ENCODE results near the gene VCL. TPM values are rescaled to one million over a fixed set of nuclear protein-coding genes. Genes with fewer than 3 reads are reported as not detected.

Gene VCL
- total RNA-seq, 2 donors from 2014 or later = 99.9 to 179 TPM

DNA sequence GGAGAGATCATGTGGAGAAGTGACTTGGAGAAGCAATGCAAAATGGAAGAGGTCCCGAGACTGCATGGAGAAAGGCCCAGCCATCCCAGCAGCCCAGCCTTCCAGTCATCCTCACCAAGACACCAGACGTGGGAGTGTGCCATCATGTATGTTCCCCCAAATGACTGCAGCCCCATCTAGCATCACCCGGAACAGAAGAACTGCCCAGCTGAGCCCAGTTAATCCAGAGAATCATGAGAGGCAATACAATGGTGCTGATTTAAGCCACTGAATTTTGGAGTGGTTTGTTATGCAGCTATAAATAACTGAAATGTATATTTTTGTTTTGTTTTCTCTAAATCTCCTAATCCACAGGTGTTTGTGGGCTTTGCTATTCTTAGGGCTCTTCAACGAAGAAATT, 22.5 kb upstream of the VCL start:
- Histone ChIP-seq H3K27me3 (no peaks in the 10 kb centered on the region), H3K4me3 (no peak overlapping the region), H3K9ac (ENCODE audit: low read depth in 2 of 2, low read length in 2 of 2) (no peak overlapping the region), H3K27ac (no peak overlapping the region), H3K4me1 (no peaks in the 10 kb centered on the region), H3K9me3 (no peaks in the 10 kb centered on the region), H3K36me3 (no peaks in the 10 kb centered on the region)
- TF ChIP-seq, protein P1, sequence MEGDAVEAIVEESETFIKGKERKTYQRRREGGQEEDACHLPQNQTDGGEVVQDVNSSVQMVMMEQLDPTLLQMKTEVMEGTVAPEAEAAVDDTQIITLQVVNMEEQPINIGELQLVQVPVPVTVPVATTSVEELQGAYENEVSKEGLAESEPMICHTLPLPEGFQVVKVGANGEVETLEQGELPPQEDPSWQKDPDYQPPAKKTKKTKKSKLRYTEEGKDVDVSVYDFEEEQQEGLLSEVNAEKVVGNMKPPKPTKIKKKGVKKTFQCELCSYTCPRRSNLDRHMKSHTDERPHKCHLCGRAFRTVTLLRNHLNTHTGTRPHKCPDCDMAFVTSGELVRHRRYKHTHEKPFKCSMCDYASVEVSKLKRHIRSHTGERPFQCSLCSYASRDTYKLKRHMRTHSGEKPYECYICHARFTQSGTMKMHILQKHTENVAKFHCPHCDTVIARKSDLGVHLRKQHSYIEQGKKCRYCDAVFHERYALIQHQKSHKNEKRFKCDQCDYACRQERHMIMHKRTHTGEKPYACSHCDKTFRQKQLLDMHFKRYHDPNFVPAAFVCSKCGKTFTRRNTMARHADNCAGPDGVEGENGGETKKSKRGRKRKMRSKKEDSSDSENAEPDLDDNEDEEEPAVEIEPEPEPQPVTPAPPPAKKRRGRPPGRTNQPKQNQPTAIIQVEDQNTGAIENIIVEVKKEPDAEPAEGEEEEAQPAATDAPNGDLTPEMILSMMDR (IDR thresholded peaks at IDR 0.05) = no peak
- intact Hi-C loops (cut with DNase I) = no loop called here
- DNase-seq = no peak

DNA sequence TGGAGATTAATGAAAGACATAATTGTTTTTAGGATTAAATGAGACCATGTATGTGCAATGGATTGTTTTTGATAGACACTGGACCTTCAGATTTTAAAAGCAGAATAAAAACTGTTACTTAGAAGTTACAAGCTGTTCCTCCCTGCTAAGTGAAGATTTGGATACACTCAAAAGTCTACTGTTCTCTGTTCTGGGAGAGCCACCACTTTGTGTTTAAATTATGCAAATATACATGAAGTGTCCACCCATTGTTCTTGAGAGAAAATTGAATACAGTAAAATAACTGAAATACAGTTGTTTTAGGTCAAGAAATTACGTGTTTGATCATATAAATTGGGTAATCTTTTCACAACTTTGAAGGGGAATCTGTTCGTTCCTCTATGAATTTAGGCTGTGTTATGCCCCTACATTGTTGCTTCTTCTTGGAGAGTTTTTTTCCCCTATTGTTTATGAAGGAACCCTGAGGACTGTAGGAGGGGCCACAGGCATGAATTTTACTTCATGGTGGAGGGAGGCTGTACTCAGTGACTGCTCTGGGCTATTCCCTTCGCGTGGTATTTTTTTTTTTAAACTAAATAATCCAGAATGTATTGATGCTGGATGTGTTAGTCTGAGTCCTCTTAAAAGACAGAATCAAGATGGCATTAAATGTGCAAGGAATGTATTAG, 18.6 kb upstream of the VCL start:
- Histone ChIP-seq H3K9ac (ENCODE audit: low read depth in 2 of 2, low read length in 2 of 2) (no peak overlapping the region), H3K27ac (no peak overlapping the region), H3K4me1 (no peaks in the 10 kb centered on the region), H3K9me3 (no peaks in the 10 kb centered on the region), H3K4me3 (no peak overlapping the region), H3K27me3 (no peaks in the 10 kb centered on the region), H3K36me3 (no peaks in the 10 kb centered on the region)
- TF ChIP-seq, protein P1 (IDR thresholded peaks at IDR 0.05) = no peak
- intact Hi-C loops (cut with DNase I) = no loop called here
- DNase-seq = no peak

DNA sequence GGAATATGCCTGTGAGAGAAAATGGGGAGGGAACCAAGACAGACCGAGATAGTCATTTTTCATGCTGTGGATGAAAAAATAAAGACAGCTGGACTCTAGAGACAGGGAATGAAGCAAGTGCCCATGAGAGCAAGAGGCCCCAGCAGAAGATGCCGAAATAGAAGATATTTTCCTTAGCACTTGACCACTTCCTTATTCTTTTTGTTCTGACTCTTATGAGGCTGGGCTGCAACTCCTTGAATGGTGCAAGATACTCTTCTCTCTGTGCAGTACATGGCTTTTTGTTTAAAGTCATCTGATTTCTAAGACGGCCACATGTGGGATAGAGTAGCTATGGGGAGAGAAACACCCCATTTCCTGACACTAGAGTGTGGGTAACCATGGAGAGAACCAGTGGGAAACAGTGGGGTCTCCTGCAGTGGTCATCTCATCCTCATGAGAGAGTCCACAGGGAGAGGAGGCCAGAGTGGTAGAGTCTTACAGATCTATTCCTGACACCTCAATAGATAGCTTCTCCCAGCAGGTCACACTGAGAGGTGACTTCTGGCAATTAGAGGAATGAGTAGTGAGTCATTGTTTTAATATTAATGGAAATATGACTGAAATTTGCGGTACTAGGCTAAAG, 18.0 kb upstream of the VCL start:
- intact Hi-C loops (cut with DNase I) = no loop called here
- Histone ChIP-seq H3K36me3 (no peaks in the 10 kb centered on the region), H3K9ac (ENCODE audit: low read depth in 2 of 2, low read length in 2 of 2) (no peak overlapping the region), H3K4me3 (no peak overlapping the region), H3K27ac (no peak overlapping the region), H3K27me3 (no peaks in the 10 kb centered on the region), H3K4me1 (no peaks in the 10 kb centered on the region), H3K9me3 (no peaks in the 10 kb centered on the region)
- TF ChIP-seq, protein P1 (IDR thresholded peaks at IDR 0.05) = no peak
- no peak for DNase-seq

DNA sequence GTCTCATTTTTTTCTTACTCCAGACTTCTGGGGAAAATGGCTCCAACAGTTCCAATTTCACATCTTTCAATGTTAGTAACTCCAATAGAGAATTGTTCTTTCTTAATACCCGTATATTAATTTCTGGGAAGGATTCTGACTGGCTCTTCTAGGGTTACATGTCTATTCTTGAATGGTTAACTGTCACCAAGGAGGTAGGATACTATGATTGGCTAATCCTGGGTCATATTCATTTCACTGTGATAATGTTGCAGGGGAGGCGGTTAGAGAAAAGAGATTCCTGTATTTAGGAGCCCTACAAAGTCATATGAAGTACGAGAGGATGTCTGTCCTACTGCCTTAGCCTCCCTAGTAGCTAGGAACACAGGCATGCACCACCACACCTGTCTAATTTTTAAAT, 16.1 kb upstream of the VCL start:
- H3K4me3 ChIP-seq = no peak overlapping the region
- no peaks in the 10 kb centered on the region for H3K4me1 ChIP-seq
- no peak overlapping the region for H3K27ac ChIP-seq
- intact Hi-C loops (cut with DNase I) = no loop called here
- no peaks in the 10 kb centered on the region for H3K27me3 ChIP-seq
- H3K36me3 ChIP-seq = no peaks in the 10 kb centered on the region
- H3K9me3 ChIP-seq = no peaks in the 10 kb centered on the region
- H3K9ac ChIP-seq (ENCODE audit: low read depth in 2 of 2, low read length in 2 of 2) = no peak overlapping the region
- TF ChIP-seq, protein P1 (IDR thresholded peaks at IDR 0.05) = no peak
- no peak for DNase-seq

DNA sequence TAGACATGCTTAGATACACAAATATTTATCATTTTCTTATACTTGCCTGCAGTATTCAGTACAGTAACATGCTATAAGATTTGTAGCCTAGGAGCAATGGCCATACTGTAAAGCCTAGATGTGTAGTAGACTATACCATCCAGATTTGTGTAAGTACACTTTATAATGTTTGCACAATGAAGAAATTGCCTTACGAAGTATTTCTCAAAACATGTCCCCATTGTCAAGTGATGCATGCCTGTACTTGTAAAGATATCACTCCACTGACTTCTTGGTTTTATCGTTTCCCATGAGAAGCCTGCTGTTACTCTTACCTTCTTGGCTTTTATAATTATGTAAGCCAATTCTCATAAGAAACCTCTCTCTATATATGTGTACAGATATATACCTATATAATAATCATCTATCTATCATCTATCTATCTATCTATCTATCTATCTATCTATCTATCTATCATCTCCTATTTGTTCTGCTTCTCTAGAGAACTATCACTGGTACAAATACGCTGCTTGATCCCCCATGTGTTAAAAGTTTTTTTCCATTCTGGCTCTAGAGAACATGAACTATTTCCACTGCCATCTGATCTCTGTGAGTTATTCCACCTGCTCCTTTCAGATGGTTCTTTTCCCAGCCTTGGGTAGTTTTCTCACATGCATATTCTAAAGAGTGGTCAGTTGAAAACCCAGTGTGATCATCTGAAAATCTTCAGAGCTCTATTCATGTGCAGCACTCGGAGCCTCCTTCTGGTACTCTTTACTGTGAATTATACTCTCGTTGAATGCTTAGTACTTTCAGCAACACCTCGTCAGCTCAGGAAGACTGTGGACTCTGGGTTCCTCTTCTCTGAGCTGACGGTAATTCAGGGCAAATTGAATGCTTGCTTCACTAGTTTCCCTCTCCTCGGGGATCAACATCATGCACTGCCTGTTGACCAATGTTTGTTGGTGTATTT, 14.5 kb upstream of the VCL start:
- Histone ChIP-seq H3K36me3 (no peaks in the 10 kb centered on the region), H3K27ac (no peak overlapping the region), H3K4me3 (no peak overlapping the region), H3K9me3 (no peaks in the 10 kb centered on the region), H3K4me1 (no peaks in the 10 kb centered on the region), H3K9ac (ENCODE audit: low read depth in 2 of 2, low read length in 2 of 2) (no peak overlapping the region), H3K27me3 (no peaks in the 10 kb centered on the region)
- TF ChIP-seq, protein P1 (IDR thresholded peaks at IDR 0.05) = no peak
- intact Hi-C loops (cut with DNase I) = no loop called here
- DNase-seq = no peak

All from colonic mucosa (tissue), 4 donors.